Neural cell (in vitro differentiated cells): Measurements from ENCODE around the gene SAMM50. TPM values are rescaled to one million over a fixed set of nuclear protein-coding genes. Genes with fewer than 3 reads are reported as not detected.

ENCODE experiments used
- H2AFZ ChIP-seq: fragments of 200-600, 300-800 bp; sonication (generic), shearing (Covaris generic); 2 replicates; pipeline ENCODE4 v1.6.0; 2014; ENCODE audit warnings: low read depth, mild to moderate bottlenecking, antibody characterized with exemption, low read length, moderate library complexity
- H3F3A ChIP-seq: fragments of 200-600 bp; shearing (Covaris generic); 2 replicates; pipeline ENCODE4 v1.6.1; 2016; ENCODE audit warnings: mild to moderate bottlenecking, moderate library complexity, mixed read lengths, antibody characterized with exemption, low read length; ENCODE audit not compliant: insufficient read depth, poor library complexity, severe bottlenecking
- H3K27ac ChIP-seq: fragments of 200-600, 300-800 bp; sonication (generic), shearing (Covaris generic); 2 replicates; pipeline ENCODE4 v1.5.1; 2014; ENCODE audit warnings: mild to moderate bottlenecking, low read length, moderate library complexity
- H3K27me3 ChIP-seq: fragments of 300-800, 200-600 bp; sonication (generic), shearing (Covaris generic); 2 replicates; pipeline ENCODE4 v1.6.0; 2014; ENCODE audit warnings: mild to moderate bottlenecking, low read depth, low read length, moderate library complexity; ENCODE audit not compliant: insufficient read depth
- H3K36me3 ChIP-seq: fragments of 300-800, 200-600 bp; sonication (generic), shearing (Covaris generic); 2 replicates; pipeline ENCODE4 v1.5.1; 2014; ENCODE audit warnings: mild to moderate bottlenecking, antibody characterized with exemption, low read length, moderate library complexity; ENCODE audit not compliant: insufficient read depth
- H3K4me2 ChIP-seq: fragments of 300-800, 200-600 bp; sonication (generic), shearing (Covaris generic); 2 replicates; pipeline ENCODE4 v1.6.0; 2014; ENCODE audit warnings: mild to moderate bottlenecking, low read length
- H3K4me3 ChIP-seq: fragments of 300-800, 200-600 bp; sonication (generic), shearing (Covaris generic); 2 replicates; pipeline ENCODE4 v1.5.1; 2014; ENCODE audit warnings: mild to moderate bottlenecking, low read length, moderate library complexity
- H3K79me2 ChIP-seq: fragments of 200-600 bp; shearing (Covaris generic); replicated peaks from 2 replicates; pipeline ENCODE4 v1.6.0; 2014; ENCODE audit warnings: mild to moderate bottlenecking, low read length, moderate library complexity; ENCODE audit not compliant: insufficient read depth
- H3K9ac ChIP-seq: fragments of 300-800, 200-600 bp; sonication (generic), shearing (Covaris generic); 2 replicates; pipeline ENCODE4 v1.6.1; 2016; ENCODE audit warnings: mild to moderate bottlenecking, low read length, mixed read lengths
- H3K9me2 ChIP-seq: fragments of 200-600 bp; shearing (Covaris generic); 2 replicates; pipeline ENCODE4 v1.6.1; 2016; ENCODE audit warnings: mild to moderate bottlenecking, low read length, mixed read lengths; ENCODE audit not compliant: insufficient read depth
- H3K9me3 ChIP-seq: fragments of 200-600, 300-800 bp; sonication (generic), shearing (Covaris generic); 2 replicates; pipeline ENCODE4 v1.6.1; 2016; ENCODE audit warnings: mild to moderate bottlenecking, mixed run types, low read length, moderate library complexity, mixed read lengths
- H4K20me1 ChIP-seq: fragments of 200-600 bp; shearing (Covaris generic); 2 replicates; pipeline ENCODE4 v1.6.1; 2016; ENCODE audit warnings: mild to moderate bottlenecking, mixed run types; ENCODE audit not compliant: insufficient read depth
- CTCF ChIP-seq: fragments of 450-650 bp; IDR thresholded peaks from 2 replicates; pipeline ENCODE4 v1.5.1; 2014; ENCODE audit warnings: antibody characterized with exemption, mild to moderate bottlenecking, moderate library complexity; ENCODE audit not compliant: poor library complexity, severe bottlenecking
- EP300 ChIP-seq: fragments of 450-650 bp; conservative IDR thresholded peaks from 2 replicates; pipeline ENCODE4 v1.6.1; 2014; ENCODE audit warnings: antibody characterized with exemption, mild to moderate bottlenecking, moderate library complexity; ENCODE audit not compliant: poor library complexity, severe bottlenecking
- EZH2 ChIP-seq: fragments of 200-600, 300-800 bp; shearing (Covaris generic), sonication (generic); IDR thresholded peaks from 2 replicates; pipeline ENCODE4 v1.6.1; 2014; ENCODE audit warnings: antibody characterized with exemption, low read length, borderline replicate concordance, mild to moderate bottlenecking; ENCODE audit not compliant: insufficient read depth, poor library complexity, severe bottlenecking
- MXI1 ChIP-seq: fragments of 450-650 bp; conservative IDR thresholded peaks from 2 replicates; pipeline ENCODE4 v1.6.1; 2014; ENCODE audit warnings: antibody characterized with exemption, mild to moderate bottlenecking; ENCODE audit not compliant: poor library complexity, severe bottlenecking
- POLR2AphosphoS5 ChIP-seq: IDR thresholded peaks from 2 replicates; pipeline ENCODE4 v1.6.1; 2012
- RAD21 ChIP-seq: fragments of 450-650 bp; conservative IDR thresholded peaks from 2 replicates; pipeline ENCODE4 v1.6.1; 2014; ENCODE audit warnings: antibody characterized with exemption, mild to moderate bottlenecking, moderate library complexity
- REST ChIP-seq: IDR thresholded peaks from 2 replicates; pipeline ENCODE4 v1.6.1; 2012; ENCODE audit warnings: borderline replicate concordance
- SMC3 ChIP-seq: fragments of 450-650 bp; conservative IDR thresholded peaks from 2 replicates; pipeline ENCODE4 v1.6.1; 2014; ENCODE audit warnings: antibody characterized with exemption, mild to moderate bottlenecking, moderate library complexity; ENCODE audit not compliant: poor library complexity
- TAF1 ChIP-seq: IDR thresholded peaks from 2 replicates; pipeline ENCODE4 v1.6.1; 2012; ENCODE audit warnings: low read depth
- polyA plus RNA-seq: library from polyadenylated mRNA; depleted of rRNA; stranded (reverse); fragments of >200 nt; gene quantifications from 2 replicates; pipeline ENCODE4 v1.2.3, GENCODE V29; 2014

The SAMM50 gene
- polyA plus RNA-seq, 1 donor from 2014 or later = 38.1 TPM

GRCh38 chr22:43995057-43995685 is 39.9 kb downstream of the SAMM50 start (continued):
- TF ChIP-seq EZH2 (no peak), RAD21 (no peak), MXI1 (no peak), POLR2AphosphoS5 (no peak)

GRCh38 chr22:43995798-43996169 is 40.5 kb downstream of the SAMM50 start:
- no peaks in the 10 kb centered on the region for H3F3A ChIP-seq
- H3K9me3 ChIP-seq = no peaks in the 10 kb centered on the region
- H4K20me1 ChIP-seq = no peaks in the 10 kb centered on the region
- H3K27ac ChIP-seq = no peak overlapping the region
- no peak overlapping the region for H3K4me3 ChIP-seq
- H3K9ac ChIP-seq = no peak overlapping the region
- H3K4me2 ChIP-seq = no peak overlapping the region
- H3K36me3 ChIP-seq = no peaks in the 10 kb centered on the region
- no peaks in the 10 kb centered on the region for H3K9me2 ChIP-seq
- no peaks in the 10 kb centered on the region for H3K79me2 ChIP-seq
- no peak for TF ChIP-seq TAF1
- TF ChIP-seq MXI1 = no peak
- no peak for TF ChIP-seq EZH2
- TF ChIP-seq CTCF = no peak
- no peak for TF ChIP-seq REST
- no peak for TF ChIP-seq EP300
- no peak for TF ChIP-seq RAD21
- no peak for TF ChIP-seq SMC3
- no peak for TF ChIP-seq POLR2AphosphoS5
- H3K27me3 ChIP-seq = no peaks in the 10 kb centered on the region
- no peak overlapping the region for H2AFZ ChIP-seq

GRCh38 chr22:43996170-43996980 is 41.1 kb downstream of the SAMM50 start:
- Histone ChIP-seq H2AFZ (no peak overlapping the region), H3K36me3 (no peaks in the 10 kb centered on the region), H3K9me3 (no peaks in the 10 kb centered on the region), H4K20me1 (no peaks in the 10 kb centered on the region), H3K27ac (no peak overlapping the region), H3K4me3 (no peak overlapping the region), H3K4me2 (no peak overlapping the region), H3K9ac (no peak overlapping the region), H3K9me2 (no peaks in the 10 kb centered on the region), H3K79me2 (no peaks in the 10 kb centered on the region), H3F3A (no peaks in the 10 kb centered on the region), H3K27me3 (no peaks in the 10 kb centered on the region)
- no peak for TF ChIP-seq CTCF
- no peak for TF ChIP-seq EZH2
- no peak for TF ChIP-seq MXI1
- no peak for TF ChIP-seq POLR2AphosphoS5
- no peak for TF ChIP-seq TAF1
- TF ChIP-seq REST = no peak
- TF ChIP-seq RAD21 = no peak
- no peak for TF ChIP-seq EP300
- no peak for TF ChIP-seq SMC3
